ENCODE data around the gene EML1.
"Not testable (repeated sequence)": the region's sequence is repeated elsewhere in the genome, so short reads cannot be mapped to it uniquely, and the experiment has no call there.

- not testable (repeated sequence) for TF ChIP-seq MYC, MAX (IDR thresholded peaks at IDR 0.05; ENCODE audit: low read depth, low read length)
Observed at GRCh38 chr14:99762911-99763310, 30.3 kb upstream of the EML1 start.

Measured in NB4 (cell line).